HUES64 (cell line): Measurements from ENCODE around the gene FREM2.

Source experiments
- H3K27ac ChIP-seq: 2 replicates; pipeline ENCODE4 v1.7.0; 2013; ENCODE audit warnings: low read depth, low read length, inconsistent platforms
- H3K27me3 ChIP-seq: 2 replicates; pipeline ENCODE4 v1.6.1; 2013; ENCODE audit warnings: mild to moderate bottlenecking, low read length; ENCODE audit not compliant: insufficient read depth
- H3K36me3 ChIP-seq: 2 replicates; pipeline ENCODE4 v1.6.1; 2013; ENCODE audit warnings: mild to moderate bottlenecking, low read length; ENCODE audit not compliant: insufficient read depth
- H3K4me1 ChIP-seq: 2 replicates; pipeline ENCODE4 v1.6.1; 2013; ENCODE audit warnings: mild to moderate bottlenecking, low read length, moderate library complexity; ENCODE audit not compliant: insufficient read depth
- H3K4me3 ChIP-seq: 2 replicates; pipeline ENCODE4 v1.5.1; 2013; ENCODE audit warnings: mild to moderate bottlenecking, low read length, moderate library complexity
- H3K9ac ChIP-seq: 2 replicates; pipeline ENCODE4 v1.6.1; 2013; ENCODE audit warnings: mild to moderate bottlenecking, low read depth, low read length
- H3K9me3 ChIP-seq: 2 replicates; pipeline ENCODE4 v1.6.1; 2013; ENCODE audit warnings: low read depth, low read length; ENCODE audit not compliant: insufficient read depth
- whole genome bisulfite sequencing: fragments of 150-250, 120-280 bp; methylation state at CpG from one replicate; pipeline ENCODE4 v1.1.7; 2013; ENCODE audit warnings: missing lambda C conversion rate; 5-methylcytosine and 5-hydroxymethylcytosine counted together

FREM2 gene

DNA sequence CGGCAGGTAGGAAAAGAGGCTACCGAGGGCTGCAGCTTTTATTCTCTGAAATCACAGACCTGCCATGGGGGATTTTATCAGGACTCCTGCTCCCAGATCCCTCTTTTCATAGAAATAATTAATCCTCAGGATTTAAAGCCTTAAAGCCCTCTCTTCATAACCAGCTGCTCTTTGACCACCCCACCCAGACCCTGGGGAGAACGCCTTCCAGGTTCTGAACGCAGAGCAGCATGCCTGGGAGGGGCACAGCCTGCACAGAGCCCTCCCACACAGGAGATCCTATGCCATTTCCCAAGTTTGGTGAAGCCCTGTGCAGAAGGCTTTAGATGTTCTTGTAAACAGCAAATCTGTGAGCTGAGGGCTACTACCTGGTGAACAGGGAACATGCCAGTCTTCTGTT lies 212.7 kb downstream of the FREM2 start:
- Histone ChIP-seq H3K9ac (no peak overlapping the region), H3K27me3 (no peaks in the 10 kb centered on the region), H3K4me3 (no peak overlapping the region), H3K9me3 (no peaks in the 10 kb centered on the region), H3K27ac (no peak overlapping the region), H3K36me3 (no peaks in the 10 kb centered on the region), H3K4me1 (no peaks in the 10 kb centered on the region)
- 94% methylated on average over 4 of the region's 4 CpGs for WGBS

- Histone ChIP-seq H3K27ac (no peak overlapping the region), H3K4me1 (no peaks in the 10 kb centered on the region), H3K9ac (no peak overlapping the region), H3K9me3 (no peaks in the 10 kb centered on the region), H3K4me3 (no peak overlapping the region), H3K27me3 (no peaks in the 10 kb centered on the region), H3K36me3 (no peaks in the 10 kb centered on the region)
- 27% methylated on average over 3 of the region's 3 CpGs for WGBS
These were observed 213.3 kb downstream of the FREM2 start for GRCh38 chr13:38900188-38900587.

DNA sequence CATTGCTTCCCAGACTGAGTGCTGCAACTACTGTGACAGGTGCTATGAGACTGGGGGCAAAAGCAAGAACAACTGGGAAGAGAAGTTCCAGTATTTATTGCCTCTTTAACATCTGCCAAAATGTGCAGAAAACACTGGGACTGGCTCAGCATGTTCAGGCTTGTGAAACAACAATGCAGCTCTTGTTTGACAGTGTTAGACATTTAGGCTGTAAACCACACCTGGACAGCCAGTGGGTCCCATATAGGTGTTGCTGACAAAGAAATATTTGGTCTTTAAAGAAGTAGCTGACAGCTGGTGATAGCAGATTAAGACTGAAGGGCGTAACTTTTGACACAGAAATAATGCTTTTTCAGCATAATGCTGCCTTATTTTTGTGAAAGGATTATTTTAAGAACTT lies 215.7 kb downstream of the FREM2 start:
- H3K9me3 ChIP-seq, result no peaks in the 10 kb centered on the region
- H3K9ac ChIP-seq, result no peak overlapping the region
- 100% methylated on average over 1 of the region's 1 CpG for WGBS
- H3K4me1 ChIP-seq, result no peaks in the 10 kb centered on the region
- no peaks in the 10 kb centered on the region for H3K36me3 ChIP-seq
- no peak overlapping the region for H3K27ac ChIP-seq
- H3K4me3 ChIP-seq, result no peak overlapping the region
- H3K27me3 ChIP-seq, result no peaks in the 10 kb centered on the region

- no peaks in the 10 kb centered on the region for H3K27me3 ChIP-seq
- 95% methylated on average over 3 of the region's 3 CpGs for WGBS
- H3K4me3 ChIP-seq, result no peak overlapping the region
- no peaks in the 10 kb centered on the region for H3K9me3 ChIP-seq
- no peaks in the 10 kb centered on the region for H3K36me3 ChIP-seq
- no peaks in the 10 kb centered on the region for H3K4me1 ChIP-seq
- H3K27ac ChIP-seq, result no peak overlapping the region
- no peak overlapping the region for H3K9ac ChIP-seq
These were observed 218.2 kb downstream of the FREM2 start for GRCh38 chr13:38905081-38905480.

GRCh38 chr13:38905861-38906260 lies 219.0 kb downstream of the FREM2 start:
- Histone ChIP-seq H3K4me3 (no peak overlapping the region), H3K27ac (no peak overlapping the region), H3K4me1 (no peaks in the 10 kb centered on the region), H3K27me3 (no peaks in the 10 kb centered on the region), H3K9ac (no peak overlapping the region), H3K36me3 (no peaks in the 10 kb centered on the region), H3K9me3 (no peaks in the 10 kb centered on the region)
- 92% methylated on average over 1 of the region's 1 CpG for WGBS

DNA sequence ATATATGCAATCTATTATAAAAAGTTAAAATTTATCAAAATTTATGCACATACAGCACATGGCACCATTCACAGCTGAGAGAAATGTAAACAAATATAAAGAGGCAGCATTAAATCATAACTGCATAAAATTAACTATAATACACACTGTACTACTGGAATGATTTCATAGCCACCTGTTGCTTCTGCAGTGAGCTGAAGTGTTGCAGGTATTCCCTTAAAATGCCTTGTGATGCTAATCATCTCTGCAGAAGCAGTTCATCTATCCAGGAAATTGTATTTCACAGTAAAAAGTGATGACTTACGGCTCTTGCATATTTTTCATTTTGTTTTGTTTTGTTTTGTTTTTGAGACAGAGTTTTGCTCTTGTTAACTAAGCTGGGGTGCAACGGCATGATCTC lies 221.7 kb downstream of the FREM2 start:
- no peaks in the 10 kb centered on the region for H3K4me1 ChIP-seq
- no peaks in the 10 kb centered on the region for H3K36me3 ChIP-seq
- H3K27me3 ChIP-seq, result no peaks in the 10 kb centered on the region
- 96% methylated on average over 2 of the region's 2 CpGs for WGBS
- no peak overlapping the region for H3K27ac ChIP-seq
- H3K4me3 ChIP-seq, result no peak overlapping the region
- no peak overlapping the region for H3K9ac ChIP-seq
- no peaks in the 10 kb centered on the region for H3K9me3 ChIP-seq

GRCh38 chr13:38914070-38914469 lies 227.2 kb downstream of the FREM2 start:
- Histone ChIP-seq H3K9ac (no peak overlapping the region), H3K4me3 (no peak overlapping the region), H3K27me3 (no peaks in the 10 kb centered on the region), H3K4me1 (no peaks in the 10 kb centered on the region), H3K27ac (no peak overlapping the region), H3K9me3 (no peaks in the 10 kb centered on the region), H3K36me3 (no peaks in the 10 kb centered on the region)
- 94% methylated on average over 6 of the region's 6 CpGs for WGBS

- H3K4me1 ChIP-seq, result peaks cover 6% of the 10 kb centered on the region
- no peaks in the 10 kb centered on the region for H3K27me3 ChIP-seq
- no peak overlapping the region for H3K4me3 ChIP-seq
- no peak overlapping the region for H3K9ac ChIP-seq
- no peaks in the 10 kb centered on the region for H3K9me3 ChIP-seq
- no peak overlapping the region for H3K27ac ChIP-seq
- no peaks in the 10 kb centered on the region for H3K36me3 ChIP-seq
- 100% methylated on average over 2 of the region's 2 CpGs for WGBS
These were observed 234.2 kb downstream of the FREM2 start for GRCh38 chr13:38921081-38921480.

DNA sequence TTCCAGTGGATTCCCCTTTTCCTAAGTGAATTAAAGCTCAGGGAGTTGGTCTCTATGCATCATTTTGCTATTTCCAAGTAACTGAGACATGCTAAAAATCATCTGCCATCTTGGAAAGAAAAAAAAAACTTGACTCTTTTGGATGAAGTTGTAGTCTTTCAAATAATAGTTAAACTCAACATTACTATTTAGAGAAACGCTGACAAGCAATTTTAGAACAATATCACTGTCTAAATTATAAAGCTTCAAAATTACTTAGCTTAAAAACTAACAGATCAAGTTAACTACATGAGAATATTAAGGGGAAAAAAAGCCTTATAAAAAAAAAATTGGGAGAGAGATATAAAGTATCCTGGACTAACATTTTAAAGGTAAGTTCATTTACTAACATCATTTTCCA lies 235.3 kb downstream of the FREM2 start:
- H3K4me3 ChIP-seq, result no peak overlapping the region
- WGBS, result no CpG with 5 or more reads among the region's 1 CpG
- H3K9me3 ChIP-seq, result no peaks in the 10 kb centered on the region
- H3K27me3 ChIP-seq, result no peaks in the 10 kb centered on the region
- H3K27ac ChIP-seq, result no peak overlapping the region
- no peaks in the 10 kb centered on the region for H3K36me3 ChIP-seq
- H3K4me1 ChIP-seq, result peaks cover 12% of the 10 kb centered on the region
- no peak overlapping the region for H3K9ac ChIP-seq

GRCh38 chr13:38933786-38934185 lies 246.9 kb downstream of the FREM2 start:
- H3K27me3 ChIP-seq, result no peaks in the 10 kb centered on the region
- no peak overlapping the region for H3K9ac ChIP-seq
- no peak overlapping the region for H3K27ac ChIP-seq
- H3K9me3 ChIP-seq, result no peaks in the 10 kb centered on the region
- H3K36me3 ChIP-seq, result no peaks in the 10 kb centered on the region
- H3K4me1 ChIP-seq, result peaks cover 18% of the 10 kb centered on the region
- H3K4me3 ChIP-seq, result no peak overlapping the region
